BLaER1 (cell line): Measurements from ENCODE around the gene BICDL1.

Experiments
- H3K27ac ChIP-seq: shearing (Covaris generic); formaldehyde crosslinking; 2 replicates; pipeline ENCODE4 v1.8.1; 2022
- H3K27me3 ChIP-seq: shearing (Covaris generic); formaldehyde crosslinking; 2 replicates; pipeline ENCODE4 v1.8.1; 2022
- H3K36me3 ChIP-seq: shearing (Covaris generic); formaldehyde crosslinking; 2 replicates; pipeline ENCODE4 v1.8.1; 2022
- H3K4me1 ChIP-seq: shearing (Covaris generic); formaldehyde crosslinking; 2 replicates; pipeline ENCODE4 v1.8.1; 2022
- H3K4me2 ChIP-seq: shearing (Covaris generic); formaldehyde crosslinking; 2 replicates; pipeline ENCODE4 v1.8.1; 2022
- H3K4me3 ChIP-seq: shearing (Covaris generic); formaldehyde crosslinking; 2 replicates; pipeline ENCODE4 v1.8.1; 2022
- H3K9ac ChIP-seq: shearing (Covaris generic); formaldehyde crosslinking; 2 replicates; pipeline ENCODE4 v1.8.1; 2022
- H3K9me3 ChIP-seq: shearing (Covaris generic); formaldehyde crosslinking; 2 replicates; pipeline ENCODE4 v1.8.1; 2022
- H4K20me1 ChIP-seq: shearing (Covaris generic); formaldehyde crosslinking; 2 replicates; pipeline ENCODE4 v1.8.1; 2022
- Cebpa-rat ChIP-seq: shearing (Covaris generic); IDR thresholded peaks from 2 replicates; pipeline ENCODE4 v1.8.1; 2022

Gene BICDL1

DNA sequence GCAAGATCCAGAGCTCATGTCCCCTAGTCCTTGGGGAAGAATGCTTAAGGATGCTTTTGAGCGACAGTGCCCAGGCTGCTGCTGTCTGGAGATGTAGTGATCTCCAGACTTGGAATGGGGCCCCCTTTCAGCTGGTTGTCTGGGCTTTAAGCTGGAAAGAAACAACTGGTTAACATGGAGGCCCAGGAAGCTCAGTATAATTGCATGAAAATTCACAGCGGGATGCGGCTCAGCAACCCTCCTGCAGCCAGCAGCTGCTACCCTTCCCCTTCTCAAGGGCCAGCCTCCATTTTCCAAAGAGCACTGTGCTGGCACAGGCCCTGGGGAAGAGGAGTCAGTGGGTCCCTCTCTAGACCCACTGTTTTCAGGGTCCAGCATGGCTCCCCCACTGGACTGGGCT, 101.2 kb downstream of the BICDL1 start:
- no peak for TF ChIP-seq Cebpa-rat
- Histone ChIP-seq H3K9ac (no peak overlapping the region), H3K4me1 (peaks cover 30% of the 10 kb centered on the region), H3K4me2 (no peak overlapping the region), H3K9me3 (no peaks in the 10 kb centered on the region), H3K27ac (no peak overlapping the region), H3K4me3 (no peak overlapping the region), H3K36me3 (peaks cover 32% of the 10 kb centered on the region), H4K20me1 (peaks cover 43% of the 10 kb centered on the region), H3K27me3 (no peaks in the 10 kb centered on the region)

DNA sequence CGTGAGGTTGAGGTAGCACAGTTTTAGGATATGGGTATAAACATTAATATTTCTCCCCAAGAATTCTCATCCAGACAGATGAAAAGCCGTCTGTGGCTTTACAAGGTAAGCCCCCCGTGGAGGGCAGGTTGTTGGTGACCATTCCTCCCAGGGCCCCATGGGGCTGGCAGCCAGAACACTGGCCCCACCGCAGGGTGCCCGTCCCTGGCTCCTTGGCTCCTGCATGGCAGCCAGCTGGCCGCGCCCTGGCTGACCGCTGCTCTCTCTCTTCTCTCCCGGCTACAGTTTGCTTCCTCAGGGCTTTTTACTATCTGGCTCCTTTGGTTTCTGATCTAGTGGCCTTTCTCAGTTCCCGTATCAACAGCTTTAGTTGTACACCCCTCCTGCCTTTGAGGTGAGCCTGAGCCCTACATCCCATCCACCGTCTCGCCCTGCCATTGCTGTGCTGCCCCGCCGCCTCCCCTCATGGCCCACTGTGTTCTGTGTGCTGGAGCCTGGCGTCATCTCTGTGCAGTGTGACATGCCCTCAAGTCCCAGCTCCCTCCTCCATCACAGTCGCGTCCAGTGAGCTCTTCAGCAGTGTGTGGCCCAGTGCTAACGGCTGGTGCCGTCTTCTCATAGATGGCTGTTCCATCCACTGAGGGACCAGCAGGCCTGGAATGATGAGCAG, 101.7 kb downstream of the BICDL1 start:
- H3K27ac ChIP-seq: no peak overlapping the region
- no peak overlapping the region for H3K9ac ChIP-seq
- H3K9me3 ChIP-seq: no peaks in the 10 kb centered on the region
- H3K4me1 ChIP-seq: peaks cover 30% of the 10 kb centered on the region
- TF ChIP-seq Cebpa-rat: no peak
- no peak overlapping the region for H3K4me3 ChIP-seq
- H3K4me2 ChIP-seq: no peak overlapping the region
- no peaks in the 10 kb centered on the region for H3K27me3 ChIP-seq
- H4K20me1 ChIP-seq: peaks cover 45% of the 10 kb centered on the region
- H3K36me3 ChIP-seq: peaks cover 38% of the 10 kb centered on the region

DNA sequence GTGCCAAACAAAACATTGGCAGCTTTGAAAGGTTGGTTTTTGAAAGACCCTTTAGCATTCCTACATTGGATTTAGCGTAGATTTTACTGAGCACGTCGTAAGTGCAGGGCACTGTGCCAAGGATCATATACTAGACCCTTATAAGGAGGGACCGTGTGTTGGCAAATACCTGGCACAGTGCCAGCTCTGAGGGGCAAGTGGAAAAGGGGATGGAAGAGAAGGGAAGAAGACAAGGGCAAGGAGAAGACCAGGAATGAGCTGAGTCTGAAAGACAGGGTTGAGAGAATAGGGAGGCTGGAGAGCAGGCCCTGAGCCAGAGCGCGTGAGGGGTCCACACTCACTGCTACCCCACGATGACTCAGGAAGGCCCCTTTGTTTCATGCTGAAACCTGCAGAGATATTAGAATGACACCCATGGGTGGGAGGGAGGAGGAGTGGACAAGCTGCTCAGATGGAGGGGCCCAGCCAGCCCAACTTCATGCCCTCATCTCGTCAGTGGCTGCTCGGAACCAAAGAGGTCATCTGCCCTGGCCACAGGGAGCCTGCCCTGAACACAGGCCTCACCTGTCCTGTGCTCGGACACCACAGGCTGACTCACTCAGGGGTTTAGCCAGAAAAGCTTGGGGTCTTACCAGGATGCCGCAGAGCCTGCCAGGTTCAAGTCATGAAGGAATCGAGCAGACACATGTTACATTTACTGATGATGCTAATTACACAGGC, 102.5 kb downstream of the BICDL1 start:
- Histone ChIP-seq H3K9ac (no peak overlapping the region), H3K36me3 (peaks cover 46% of the 10 kb centered on the region), H4K20me1 (peaks cover 53% of the 10 kb centered on the region), H3K4me2 (no peak overlapping the region), H3K27ac (no peak overlapping the region), H3K9me3 (no peaks in the 10 kb centered on the region), H3K27me3 (no peaks in the 10 kb centered on the region), H3K4me3 (no peak overlapping the region), H3K4me1 (peaks cover 28% of the 10 kb centered on the region)
- TF ChIP-seq Cebpa-rat: no peak

DNA sequence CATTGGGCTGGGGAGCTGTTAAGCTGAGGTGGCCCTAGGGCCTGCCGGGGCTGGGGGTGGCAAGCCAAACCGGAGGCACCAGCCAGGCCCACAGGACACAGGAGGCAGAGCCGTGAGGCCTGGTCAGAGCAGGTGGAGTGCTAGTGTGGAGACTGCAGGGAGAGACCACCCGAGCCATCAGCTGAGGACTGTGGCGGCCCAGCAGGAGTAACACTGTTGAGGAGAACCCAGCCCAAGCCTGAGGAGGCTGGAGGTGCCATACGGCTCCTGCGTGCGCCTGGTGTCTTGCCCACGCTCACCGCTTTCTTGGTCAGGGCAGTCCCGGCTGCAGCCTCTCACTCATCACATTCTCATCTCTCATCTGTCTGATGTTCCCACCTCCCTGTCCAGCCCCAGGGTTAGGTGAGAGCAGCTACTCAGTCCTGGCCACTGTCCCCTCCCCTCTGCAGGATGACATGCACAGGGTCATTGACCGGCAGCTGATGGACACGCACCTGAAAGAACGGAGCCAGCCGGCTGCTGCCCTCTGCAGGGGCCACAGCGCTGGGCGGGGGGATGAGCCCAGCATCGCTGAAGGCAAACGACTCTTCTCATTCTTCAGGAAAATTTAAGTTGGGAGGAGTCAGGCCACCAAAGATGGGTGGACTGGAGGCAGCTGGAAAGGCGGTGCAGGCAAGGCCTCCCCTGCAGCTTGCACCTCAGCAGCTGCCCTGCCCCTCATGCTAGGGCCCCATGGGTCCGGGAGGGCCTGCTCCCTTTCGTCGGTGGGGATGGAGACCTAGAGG, 103.7 kb downstream of the BICDL1 start:
- peaks cover 20% of the 10 kb centered on the region for H3K4me1 ChIP-seq
- H3K27me3 ChIP-seq: no peaks in the 10 kb centered on the region
- H3K27ac ChIP-seq: no peak overlapping the region
- H3K4me3 ChIP-seq: no peak overlapping the region
- no peak overlapping the region for H3K9ac ChIP-seq
- no peaks in the 10 kb centered on the region for H3K9me3 ChIP-seq
- peaks cover 57% of the 10 kb centered on the region for H3K36me3 ChIP-seq
- H4K20me1 ChIP-seq: peaks cover 63% of the 10 kb centered on the region
- no peak overlapping the region for H3K4me2 ChIP-seq
- TF ChIP-seq Cebpa-rat: no peak

DNA sequence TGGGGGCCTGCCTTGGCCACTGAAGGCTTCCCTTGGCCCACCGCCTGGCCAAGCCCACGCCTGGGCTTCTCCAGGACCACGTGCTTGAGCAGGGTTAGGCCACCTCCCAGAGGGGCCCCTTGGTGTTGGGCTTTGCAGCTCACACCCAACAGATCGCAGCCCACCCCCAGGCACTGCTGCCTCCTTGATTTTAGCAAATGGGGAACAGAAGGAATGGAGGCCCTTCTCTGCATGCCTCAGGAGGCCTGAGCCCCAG, 104.2 kb downstream of the BICDL1 start:
- Histone ChIP-seq H3K9me3 (no peaks in the 10 kb centered on the region), H3K9ac (no peak overlapping the region), H3K4me2 (peak overlapping the region; percentile 45), H3K4me3 (no peak overlapping the region), H3K4me1 (peaks cover 17% of the 10 kb centered on the region), H4K20me1 (peaks cover 67% of the 10 kb centered on the region), H3K27ac (peak overlapping the region; percentile 56; the same call in 1 of the 2 replicates), H3K36me3 (peaks cover 61% of the 10 kb centered on the region), H3K27me3 (no peaks in the 10 kb centered on the region)
- no peak for TF ChIP-seq Cebpa-rat

DNA sequence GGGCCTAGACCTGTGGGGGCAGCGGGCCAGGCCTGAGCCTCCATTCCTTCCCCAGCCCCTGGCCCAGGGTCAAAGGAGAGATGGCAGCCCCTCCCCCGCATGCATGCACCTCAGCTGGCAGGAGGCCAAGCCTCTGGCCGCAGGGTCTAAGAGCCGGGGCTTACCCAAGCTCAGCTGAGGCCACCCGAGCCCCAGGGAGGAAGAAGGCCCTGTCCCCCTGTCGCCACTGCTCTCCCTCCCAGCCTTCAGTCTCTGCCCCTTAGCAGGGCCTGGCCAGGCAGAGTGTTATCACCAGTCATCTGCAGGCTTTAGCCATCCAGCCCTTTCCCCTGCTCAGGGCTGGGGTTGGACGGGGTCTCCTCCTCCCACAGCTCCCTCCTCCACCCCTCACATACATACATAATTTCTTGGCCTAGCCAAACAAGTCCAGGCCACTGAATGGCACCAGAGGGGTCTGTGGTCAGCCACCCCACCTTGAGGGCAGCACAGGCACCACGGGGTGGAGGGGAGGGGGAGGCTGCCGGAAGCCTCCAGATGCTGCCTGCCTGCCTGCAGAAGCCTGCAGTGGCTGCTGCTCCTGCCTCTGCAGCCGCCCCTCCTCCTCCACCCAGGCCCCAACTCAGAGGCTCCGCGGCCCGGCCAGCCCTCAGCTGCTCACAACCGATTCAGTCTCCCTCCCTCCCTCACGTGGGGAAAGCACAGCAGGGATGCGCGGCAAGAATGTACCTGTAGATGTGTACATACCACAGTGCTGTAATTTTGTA, 104.7 kb downstream of the BICDL1 start:
- TF ChIP-seq Cebpa-rat: no peak
- Histone ChIP-seq H3K9ac (peak overlapping the region; percentile 19; the same call in 1 of the 2 replicates), H3K4me2 (peak overlapping the region; percentile 45), H3K9me3 (no peaks in the 10 kb centered on the region), H3K27ac (peak overlapping the region; percentile 56; the same call in 1 of the 2 replicates), H3K4me3 (no peak overlapping the region), H4K20me1 (peaks cover 72% of the 10 kb centered on the region), H3K4me1 (peaks cover 17% of the 10 kb centered on the region), H3K27me3 (no peaks in the 10 kb centered on the region), H3K36me3 (peaks cover 66% of the 10 kb centered on the region)

DNA sequence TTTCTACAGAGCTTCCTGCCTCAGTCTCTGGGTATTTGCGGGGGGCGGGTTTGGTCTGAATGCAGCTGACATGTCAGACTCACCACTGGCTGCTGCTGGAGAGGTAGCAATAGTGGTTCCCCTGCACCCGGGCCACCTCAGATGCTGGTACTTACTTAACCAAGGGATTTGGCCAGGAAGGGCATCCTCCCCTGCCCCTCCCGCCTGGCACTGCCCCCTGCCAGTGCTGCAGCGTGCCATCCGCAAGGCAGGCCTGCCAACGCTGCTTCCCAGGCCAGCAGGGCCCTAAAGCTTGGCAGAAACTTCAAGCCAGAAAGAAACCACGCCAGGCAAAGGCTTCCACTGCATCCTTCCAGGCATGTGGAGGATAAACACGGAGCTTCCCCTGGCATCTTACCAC, 105.4 kb downstream of the BICDL1 start:
- 0 out of 2 replicates have a peak overlapping the region, but pooled peaks have one; percentile 14 for H3K4me2 ChIP-seq
- TF ChIP-seq Cebpa-rat: no peak
- peaks cover 18% of the 10 kb centered on the region for H3K4me1 ChIP-seq
- H3K9me3 ChIP-seq: no peaks in the 10 kb centered on the region
- H3K36me3 ChIP-seq: peaks cover 73% of the 10 kb centered on the region
- no peak overlapping the region for H3K27ac ChIP-seq
- H4K20me1 ChIP-seq: peaks cover 79% of the 10 kb centered on the region
- H3K9ac ChIP-seq: peak overlapping the region; percentile 29; the same call in 1 of the 2 replicates
- no peaks in the 10 kb centered on the region for H3K27me3 ChIP-seq
- no peak overlapping the region for H3K4me3 ChIP-seq

DNA sequence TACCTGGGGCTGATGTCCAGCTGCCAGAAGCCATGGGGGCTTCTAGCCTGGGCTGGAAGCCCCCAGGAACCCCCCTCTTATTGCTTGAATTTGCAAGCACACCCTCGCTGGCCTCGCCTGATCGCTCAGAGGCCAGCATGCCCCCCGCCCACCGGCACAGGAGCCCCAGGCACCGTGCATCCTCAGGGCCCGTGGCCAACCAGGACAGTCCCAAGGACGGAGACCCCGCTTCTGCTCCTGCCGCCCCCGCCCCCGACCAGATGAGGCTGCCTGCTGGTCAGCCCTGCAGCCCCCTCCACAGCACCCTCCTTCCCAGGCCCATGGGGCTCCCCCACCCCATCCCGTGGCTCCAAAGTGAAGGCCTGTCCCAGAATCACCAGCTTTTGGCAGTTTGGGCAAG, 106.3 kb downstream of the BICDL1 start:
- H3K4me3 ChIP-seq: no peak overlapping the region
- H3K27me3 ChIP-seq: no peaks in the 10 kb centered on the region
- H3K27ac ChIP-seq: no peak overlapping the region
- H3K4me2 ChIP-seq: no peak overlapping the region
- peaks cover 79% of the 10 kb centered on the region for H3K36me3 ChIP-seq
- H3K9me3 ChIP-seq: no peaks in the 10 kb centered on the region
- TF ChIP-seq Cebpa-rat: no peak
- peaks cover 81% of the 10 kb centered on the region for H4K20me1 ChIP-seq
- no peak overlapping the region for H3K9ac ChIP-seq
- H3K4me1 ChIP-seq: peaks cover 26% of the 10 kb centered on the region

DNA sequence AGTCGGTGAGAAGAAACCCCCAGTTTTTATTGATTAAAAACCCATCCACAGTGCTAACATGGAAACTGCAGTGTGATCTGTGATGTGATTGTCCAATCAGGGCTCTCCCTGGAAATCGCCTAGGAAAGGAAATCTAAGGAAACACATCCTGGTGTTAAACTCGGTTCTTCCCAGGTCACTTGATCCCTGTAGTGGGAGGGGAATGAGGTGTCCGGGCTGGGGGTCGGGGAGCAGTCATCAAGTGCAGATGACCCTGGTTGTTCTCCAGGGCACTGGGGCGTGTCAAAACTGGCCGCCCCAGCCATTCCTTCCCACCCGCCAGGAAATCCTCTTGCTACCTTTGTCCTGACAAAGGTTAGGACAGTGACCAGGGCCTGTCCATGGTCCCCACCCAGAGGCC, 106.7 kb downstream of the BICDL1 start:
- no peak for TF ChIP-seq Cebpa-rat
- H3K36me3 ChIP-seq: peaks cover 79% of the 10 kb centered on the region
- no peak overlapping the region for H3K4me3 ChIP-seq
- H3K27ac ChIP-seq: no peak overlapping the region
- no peak overlapping the region for H3K9ac ChIP-seq
- H3K9me3 ChIP-seq: no peaks in the 10 kb centered on the region
- H3K27me3 ChIP-seq: no peaks in the 10 kb centered on the region
- no peak overlapping the region for H3K4me2 ChIP-seq
- peaks cover 30% of the 10 kb centered on the region for H3K4me1 ChIP-seq
- H4K20me1 ChIP-seq: peaks cover 81% of the 10 kb centered on the region
